C4-2B (cell line): Measurements from ENCODE around the gene MSL2.
"Not testable (repeated sequence)": the region's sequence is repeated elsewhere in the genome, so short reads cannot be mapped to it uniquely, and the experiment has no call there.

Experiments used
- H3K27ac ChIP-seq: fragments of 450-650 bp; 2 replicates; pipeline ENCODE4 v1.5.1; 2017
- ZFX ChIP-seq: fragments of 450-650 bp; IDR thresholded peaks from 2 replicates; pipeline ENCODE4 v1.6.1; 2017
- TF ChIP-seq, protein P1 (sequence below): fragments of 450-650 bp; conservative IDR thresholded peaks from 2 replicates; pipeline ENCODE4 v1.5.1; 2017; ENCODE audit warnings: mild to moderate bottlenecking

MSL2 gene

DNA sequence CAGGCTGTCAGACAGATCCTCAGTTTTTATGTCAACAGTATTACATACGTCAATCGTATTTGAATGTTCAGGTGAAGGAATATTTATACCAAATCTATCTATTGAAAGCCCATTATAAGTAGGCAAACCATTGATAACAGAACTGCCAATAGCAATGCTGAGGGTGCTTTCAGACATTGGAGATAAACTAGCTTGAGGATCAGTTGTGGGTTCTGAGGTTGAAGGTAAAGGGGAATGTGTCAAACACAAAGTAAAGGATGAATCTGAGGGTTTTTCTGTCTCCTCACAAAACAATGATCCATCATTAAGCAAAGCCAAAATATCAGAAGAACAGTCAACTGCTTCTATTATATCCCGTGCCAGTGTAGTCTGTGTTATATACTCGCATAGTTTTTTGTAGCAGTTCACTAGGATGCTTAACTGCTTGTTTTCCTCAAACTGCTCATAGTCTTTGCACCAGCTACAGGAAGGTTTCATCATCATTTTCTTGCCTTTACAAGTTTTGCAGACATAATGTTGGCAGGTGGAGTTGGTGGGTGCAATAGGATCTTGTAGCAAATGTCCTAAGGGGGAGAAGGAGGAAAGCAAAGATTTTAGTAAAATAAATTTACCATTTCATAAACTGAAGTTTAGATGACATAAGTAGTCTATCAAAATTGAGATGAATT, 43.8 kb downstream of the MSL2 start:
- H3K27ac ChIP-seq = no peak overlapping the region
- TF ChIP-seq ZFX = no peak
- TF ChIP-seq, protein P1, sequence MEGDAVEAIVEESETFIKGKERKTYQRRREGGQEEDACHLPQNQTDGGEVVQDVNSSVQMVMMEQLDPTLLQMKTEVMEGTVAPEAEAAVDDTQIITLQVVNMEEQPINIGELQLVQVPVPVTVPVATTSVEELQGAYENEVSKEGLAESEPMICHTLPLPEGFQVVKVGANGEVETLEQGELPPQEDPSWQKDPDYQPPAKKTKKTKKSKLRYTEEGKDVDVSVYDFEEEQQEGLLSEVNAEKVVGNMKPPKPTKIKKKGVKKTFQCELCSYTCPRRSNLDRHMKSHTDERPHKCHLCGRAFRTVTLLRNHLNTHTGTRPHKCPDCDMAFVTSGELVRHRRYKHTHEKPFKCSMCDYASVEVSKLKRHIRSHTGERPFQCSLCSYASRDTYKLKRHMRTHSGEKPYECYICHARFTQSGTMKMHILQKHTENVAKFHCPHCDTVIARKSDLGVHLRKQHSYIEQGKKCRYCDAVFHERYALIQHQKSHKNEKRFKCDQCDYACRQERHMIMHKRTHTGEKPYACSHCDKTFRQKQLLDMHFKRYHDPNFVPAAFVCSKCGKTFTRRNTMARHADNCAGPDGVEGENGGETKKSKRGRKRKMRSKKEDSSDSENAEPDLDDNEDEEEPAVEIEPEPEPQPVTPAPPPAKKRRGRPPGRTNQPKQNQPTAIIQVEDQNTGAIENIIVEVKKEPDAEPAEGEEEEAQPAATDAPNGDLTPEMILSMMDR = no peak

DNA sequence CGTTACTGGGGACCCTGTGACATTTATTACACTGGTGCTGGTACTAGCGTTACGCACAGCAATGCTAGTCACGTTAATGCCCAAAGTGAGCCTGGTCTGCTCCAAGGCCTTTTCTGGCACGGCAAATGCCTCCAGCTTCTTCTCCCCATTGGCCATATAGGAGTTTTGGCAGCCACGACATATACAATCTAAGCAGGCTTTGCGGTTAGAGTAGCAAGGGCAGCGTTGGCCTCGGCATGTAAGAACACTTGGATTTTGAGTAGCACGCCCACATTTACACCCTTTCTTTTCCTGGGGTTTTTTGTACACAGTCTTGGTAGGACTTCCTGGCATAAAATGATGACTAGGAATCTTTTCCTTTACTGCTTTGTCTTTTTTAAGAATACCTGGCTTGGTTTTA, 44.9 kb downstream of the MSL2 start:
- TF ChIP-seq, protein P1 = no peak
- TF ChIP-seq ZFX = no peak
- H3K27ac ChIP-seq = no peak overlapping the region

DNA sequence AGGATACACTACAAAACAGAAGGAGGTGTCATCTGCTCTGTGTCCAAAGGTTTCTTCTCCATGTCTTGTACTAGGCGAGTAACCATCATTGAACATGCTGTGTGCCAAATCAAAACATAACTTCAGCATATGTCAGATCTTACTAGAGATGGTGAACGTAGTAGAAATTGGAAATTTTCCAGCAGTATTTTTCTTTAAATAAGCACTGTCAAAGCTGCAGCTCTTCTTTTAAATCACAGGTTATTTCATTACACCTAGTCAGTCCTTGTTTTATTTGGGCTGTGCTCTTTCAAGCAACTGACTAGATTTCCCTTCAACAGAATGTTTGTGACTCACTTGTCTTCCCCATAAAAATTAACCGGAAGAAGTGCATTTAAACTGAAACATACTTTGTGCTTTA, 46.5 kb downstream of the MSL2 start:
- TF ChIP-seq ZFX = no peak
- TF ChIP-seq, protein P1 = no peak
- H3K27ac ChIP-seq = no peak overlapping the region

DNA sequence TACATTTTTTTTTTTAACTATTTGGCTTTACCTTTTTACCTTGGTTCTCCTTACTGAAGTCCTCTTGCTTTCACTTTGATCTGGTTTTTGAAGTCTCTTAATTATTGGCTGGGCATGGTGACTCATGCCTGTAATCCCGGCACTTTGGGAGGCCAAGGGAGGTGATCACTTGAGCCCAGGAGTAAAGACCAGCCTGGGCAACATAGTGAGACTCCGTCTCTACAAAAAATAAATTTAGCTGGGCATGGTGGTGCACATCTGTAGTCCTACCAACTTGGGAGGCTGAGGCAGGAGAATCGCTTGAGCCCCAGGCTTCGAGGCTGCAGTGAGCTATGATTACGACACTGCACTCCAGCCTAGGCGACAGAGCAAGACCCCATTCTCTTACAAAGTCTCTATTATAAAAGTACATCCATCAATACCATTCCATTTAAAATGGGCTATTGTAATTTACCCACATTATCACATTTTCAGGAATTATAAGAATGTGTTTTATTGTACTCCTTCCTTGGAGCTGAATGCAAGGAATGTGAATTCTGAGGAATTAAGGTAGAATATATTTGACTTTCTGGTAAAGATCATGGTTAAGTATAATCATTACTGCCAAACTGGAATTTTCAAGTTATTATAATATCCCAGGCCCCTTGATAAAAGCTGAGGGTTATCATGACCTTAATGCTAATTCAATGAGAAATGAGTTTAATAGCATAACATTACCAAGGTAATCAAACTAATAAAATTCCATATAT, 49.0 kb downstream of the MSL2 start:
- TF ChIP-seq ZFX = no peak
- TF ChIP-seq, protein P1 = no peak
- no peak overlapping the region for H3K27ac ChIP-seq

DNA sequence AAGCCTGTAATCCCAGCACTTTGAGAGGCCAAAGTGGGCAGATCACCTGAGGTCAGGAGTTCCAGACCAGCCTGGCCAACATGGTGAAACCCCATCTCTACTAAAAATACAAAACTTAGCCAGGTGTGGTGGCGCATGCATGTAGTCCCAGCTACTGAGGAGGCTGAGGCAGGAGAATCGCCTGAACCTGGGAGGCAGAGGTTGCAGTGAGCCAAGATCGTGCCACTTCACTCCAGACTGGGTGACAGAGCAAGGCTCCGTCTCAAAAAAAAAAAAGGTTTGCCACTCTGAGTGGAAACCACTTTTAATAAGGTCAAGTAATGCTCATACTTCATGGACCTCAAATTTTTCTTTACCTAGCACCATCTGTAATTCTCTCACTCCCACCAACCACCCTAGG, 51.7 kb downstream of the MSL2 start:
- not testable (repeated sequence) for H3K27ac ChIP-seq

DNA sequence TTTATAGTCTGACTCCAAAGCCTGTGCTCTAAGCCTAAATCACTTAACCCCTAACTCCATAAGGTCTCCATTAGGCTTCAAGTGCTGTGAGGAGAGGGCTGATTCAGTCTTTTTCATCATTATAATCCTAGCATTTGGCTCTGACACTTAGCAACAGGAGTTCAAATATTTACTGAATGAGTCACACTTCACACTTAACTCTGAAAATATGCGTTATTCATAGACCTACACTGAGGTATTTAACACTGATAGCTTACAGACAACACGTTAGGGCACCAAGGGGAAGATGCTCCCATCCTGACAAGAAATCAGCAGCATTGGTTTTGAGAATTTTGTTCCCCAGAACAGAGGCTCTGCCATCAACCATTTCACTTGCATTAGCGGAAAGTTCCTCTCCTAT, 53.5 kb downstream of the MSL2 start:
- TF ChIP-seq, protein P1 = no peak
- no peak for TF ChIP-seq ZFX
- no peak overlapping the region for H3K27ac ChIP-seq

DNA sequence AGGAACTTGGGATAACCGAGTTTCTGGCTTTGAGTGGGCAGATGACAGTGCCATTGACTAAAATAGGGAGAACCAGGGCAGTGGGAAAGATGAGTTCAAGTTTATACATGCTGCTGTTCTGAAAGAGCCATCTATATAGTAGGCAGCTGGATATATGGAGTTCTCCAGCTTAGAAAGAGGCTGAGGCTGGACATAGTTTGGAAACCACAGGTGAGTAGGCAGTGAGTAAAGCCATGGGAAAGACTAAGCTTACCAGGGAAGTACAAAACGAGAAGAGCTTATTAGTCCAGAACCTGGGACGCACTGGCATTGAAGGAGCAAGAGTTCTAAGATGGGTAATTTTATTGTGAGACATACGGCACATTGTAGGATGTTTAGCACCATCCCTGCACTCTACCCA, 54.2 kb downstream of the MSL2 start:
- H3K27ac ChIP-seq = no peak overlapping the region
- TF ChIP-seq, protein P1 = no peak
- TF ChIP-seq ZFX = no peak
